Measurements from ENCODE around the gene DHRS2. TPM values are rescaled to one million over a fixed set of nuclear protein-coding genes. Genes with fewer than 3 reads are reported as not detected.

Gene DHRS2
- total RNA-seq, 2 donors from 2014 or later, result not detected

- Mint-ChIP-seq H3K27ac (no peak overlapping the region), H3K36me3 (ENCODE audit: low read depth) (no peaks in the 10 kb centered on the region), H3K27me3 (peaks cover 43% of the 10 kb centered on the region), H3K4me1 (peaks cover 3% of the 10 kb centered on the region), H3K4me3 (no peak overlapping the region)
- no peak for ATAC-seq
- no peaks in the 10 kb centered on the region for H3K9me3 ChIP-seq (ENCODE audit: control insufficient read depth, low read length, poor library complexity, severe bottlenecking)
- DNase-seq, result no peak
Measured at GRCh38 chr14:23657959-23658470, 21.9 kb downstream of the DHRS2 start.

GRCh38 chr14:23660290-23661226 lies 24.4 kb downstream of the DHRS2 start:
- Mint-ChIP-seq H3K27me3 (peaks cover 61% of the 10 kb centered on the region), H3K4me1 (peaks cover 3% of the 10 kb centered on the region), H3K4me3 (no peak overlapping the region), H3K36me3 (ENCODE audit: low read depth) (no peaks in the 10 kb centered on the region), H3K27ac (no peak overlapping the region)
- DNase-seq (no peak), ATAC-seq (no peak)
- H3K9me3 ChIP-seq (ENCODE audit: control insufficient read depth, low read length, poor library complexity, severe bottlenecking), result no peaks in the 10 kb centered on the region

GRCh38 chr14:23661542-23661941 lies 25.4 kb downstream of the DHRS2 start:
- H3K4me3 Mint-ChIP-seq, result no peak overlapping the region
- peaks cover 3% of the 10 kb centered on the region for H3K4me1 Mint-ChIP-seq
- peaks cover 61% of the 10 kb centered on the region for H3K27me3 Mint-ChIP-seq
- no peaks in the 10 kb centered on the region for H3K9me3 ChIP-seq (ENCODE audit: control insufficient read depth, low read length, poor library complexity, severe bottlenecking)
- no peaks in the 10 kb centered on the region for H3K36me3 Mint-ChIP-seq (ENCODE audit: low read depth)
- no peak for ATAC-seq
- DNase-seq, result no peak
- no peak overlapping the region for H3K27ac Mint-ChIP-seq

GRCh38 chr14:23663127-23663526 lies 27.0 kb downstream of the DHRS2 start:
- no peak for DNase-seq
- ATAC-seq, result no peak
- Mint-ChIP-seq H3K4me3 (no peak overlapping the region), H3K27ac (no peak overlapping the region), H3K4me1 (peaks cover 3% of the 10 kb centered on the region), H3K36me3 (ENCODE audit: low read depth) (no peaks in the 10 kb centered on the region), H3K27me3 (peaks cover 70% of the 10 kb centered on the region)
- no peaks in the 10 kb centered on the region for H3K9me3 ChIP-seq (ENCODE audit: control insufficient read depth, low read length, poor library complexity, severe bottlenecking)

GRCh38 chr14:23663711-23664110 lies 27.5 kb downstream of the DHRS2 start:
- peaks cover 3% of the 10 kb centered on the region for H3K4me1 Mint-ChIP-seq
- peaks cover 65% of the 10 kb centered on the region for H3K27me3 Mint-ChIP-seq
- DNase-seq, result no peak
- no peak overlapping the region for H3K4me3 Mint-ChIP-seq
- no peak for ATAC-seq
- no peak overlapping the region for H3K27ac Mint-ChIP-seq
- no peaks in the 10 kb centered on the region for H3K9me3 ChIP-seq (ENCODE audit: control insufficient read depth, low read length, poor library complexity, severe bottlenecking)
- H3K36me3 Mint-ChIP-seq (ENCODE audit: low read depth), result no peaks in the 10 kb centered on the region

- DNase-seq, result no peak
- H3K27ac Mint-ChIP-seq, result no peak overlapping the region
- H3K9me3 ChIP-seq (ENCODE audit: control insufficient read depth, low read length, poor library complexity, severe bottlenecking), result no peaks in the 10 kb centered on the region
- H3K4me1 Mint-ChIP-seq, result peaks cover 3% of the 10 kb centered on the region
- no peaks in the 10 kb centered on the region for H3K36me3 Mint-ChIP-seq (ENCODE audit: low read depth)
- no peak overlapping the region for H3K4me3 Mint-ChIP-seq
- peaks cover 61% of the 10 kb centered on the region for H3K27me3 Mint-ChIP-seq
- no peak for ATAC-seq
Measured at GRCh38 chr14:23664207-23664885, 28.2 kb downstream of the DHRS2 start.

- no peaks in the 10 kb centered on the region for H3K36me3 Mint-ChIP-seq (ENCODE audit: low read depth)
- no peak overlapping the region for H3K4me3 Mint-ChIP-seq
- DNase-seq, result no peak
- H3K27ac Mint-ChIP-seq, result no peak overlapping the region
- H3K27me3 Mint-ChIP-seq, result peaks cover 54% of the 10 kb centered on the region
- no peak for ATAC-seq
- no peaks in the 10 kb centered on the region for H3K4me1 Mint-ChIP-seq
- H3K9me3 ChIP-seq (ENCODE audit: control insufficient read depth, low read length, poor library complexity, severe bottlenecking), result no peaks in the 10 kb centered on the region
Measured at GRCh38 chr14:23665302-23666016, 29.3 kb downstream of the DHRS2 start.

GRCh38 chr14:23667134-23667533 lies 31.0 kb downstream of the DHRS2 start:
- Mint-ChIP-seq H3K27ac (no peak overlapping the region), H3K4me1 (peaks cover 4% of the 10 kb centered on the region), H3K4me3 (no peak overlapping the region), H3K36me3 (ENCODE audit: low read depth) (peaks cover 3% of the 10 kb centered on the region), H3K27me3 (peaks cover 41% of the 10 kb centered on the region)
- no peak for DNase-seq
- ATAC-seq, result no peak
- H3K9me3 ChIP-seq (ENCODE audit: control insufficient read depth, low read length, poor library complexity, severe bottlenecking), result no peaks in the 10 kb centered on the region

- ATAC-seq (no peak), DNase-seq (no peak)
- Mint-ChIP-seq H3K4me3 (no peak overlapping the region), H3K36me3 (ENCODE audit: low read depth) (peaks cover 3% of the 10 kb centered on the region), H3K27me3 (peaks cover 30% of the 10 kb centered on the region), H3K4me1 (peaks cover 4% of the 10 kb centered on the region), H3K27ac (no peak overlapping the region)
- H3K9me3 ChIP-seq (ENCODE audit: control insufficient read depth, low read length, poor library complexity, severe bottlenecking), result no peaks in the 10 kb centered on the region
Measured at GRCh38 chr14:23669441-23669840, 33.3 kb downstream of the DHRS2 start.

GRCh38 chr14:23670481-23670880 lies 34.3 kb downstream of the DHRS2 start:
- Mint-ChIP-seq H3K4me1 (peaks cover 4% of the 10 kb centered on the region), H3K36me3 (ENCODE audit: low read depth) (peaks cover 3% of the 10 kb centered on the region), H3K4me3 (no peak overlapping the region)

GRCh38 chr14:23672200-23672599 lies 36.0 kb downstream of the DHRS2 start:
- Mint-ChIP-seq H3K27ac (no peak overlapping the region), H3K4me1 (peaks cover 4% of the 10 kb centered on the region), H3K4me3 (no peak overlapping the region), H3K36me3 (ENCODE audit: low read depth) (peaks cover 3% of the 10 kb centered on the region), H3K27me3 (peaks cover 35% of the 10 kb centered on the region)
- H3K9me3 ChIP-seq (ENCODE audit: control insufficient read depth, low read length, poor library complexity, severe bottlenecking), result no peaks in the 10 kb centered on the region
- DNase-seq, result no peak
- no peak for ATAC-seq

More at GRCh38 chr14:23670481-23670880, 34.3 kb downstream of the DHRS2 start:
- H3K9me3 ChIP-seq (ENCODE audit: control insufficient read depth, low read length, poor library complexity, severe bottlenecking), result no peaks in the 10 kb centered on the region
- ATAC-seq, result no peak
- Mint-ChIP-seq H3K27me3 (peaks cover 27% of the 10 kb centered on the region), H3K27ac (no peak overlapping the region)
- no peak for DNase-seq

- Mint-ChIP-seq H3K4me1 (peaks cover 4% of the 10 kb centered on the region), H3K36me3 (ENCODE audit: low read depth) (peaks cover 3% of the 10 kb centered on the region), H3K27me3 (peaks cover 34% of the 10 kb centered on the region), H3K4me3 (no peak overlapping the region), H3K27ac (no peak overlapping the region)
- no peak for DNase-seq
- no peak for ATAC-seq
- H3K9me3 ChIP-seq (ENCODE audit: control insufficient read depth, low read length, poor library complexity, severe bottlenecking), result no peaks in the 10 kb centered on the region
Measured at GRCh38 chr14:23675337-23675736, 39.2 kb downstream of the DHRS2 start.

GRCh38 chr14:23675906-23676305 lies 39.7 kb downstream of the DHRS2 start:
- DNase-seq (no peak), ATAC-seq (no peak)
- no peaks in the 10 kb centered on the region for H3K9me3 ChIP-seq (ENCODE audit: control insufficient read depth, low read length, poor library complexity, severe bottlenecking)
- Mint-ChIP-seq H3K4me3 (no peak overlapping the region), H3K27me3 (peaks cover 35% of the 10 kb centered on the region), H3K36me3 (ENCODE audit: low read depth) (no peaks in the 10 kb centered on the region), H3K4me1 (no peaks in the 10 kb centered on the region), H3K27ac (no peak overlapping the region)

Data from T-helper 17 cell (primary cell).